ENCODE results near the gene ISL2.

The ISL2 gene

GRCh38 chr15:76343313-76343996 is 6.9 kb downstream of the ISL2 start:
- DNase-seq, result no peak

- DNase-seq, result no peak
Measured at GRCh38 chr15:76344893-76345582, 8.5 kb downstream of the ISL2 start.

DNA sequence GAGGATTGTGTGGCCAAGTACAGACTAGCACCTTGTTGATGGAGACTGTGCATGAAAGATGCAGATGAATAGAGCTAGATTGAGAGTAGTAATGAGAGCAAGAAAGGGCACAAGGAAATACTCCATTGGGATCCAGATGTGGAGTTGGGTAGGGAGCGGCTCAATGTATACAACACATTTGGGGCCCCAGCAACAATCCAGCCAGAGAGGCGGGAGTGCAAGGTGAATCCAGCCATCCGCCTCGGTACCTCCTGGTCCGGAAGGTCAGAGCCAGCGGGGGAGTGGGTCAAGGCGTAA is 9.0 kb downstream of the ISL2 start:
- no peak for DNase-seq

DNA sequence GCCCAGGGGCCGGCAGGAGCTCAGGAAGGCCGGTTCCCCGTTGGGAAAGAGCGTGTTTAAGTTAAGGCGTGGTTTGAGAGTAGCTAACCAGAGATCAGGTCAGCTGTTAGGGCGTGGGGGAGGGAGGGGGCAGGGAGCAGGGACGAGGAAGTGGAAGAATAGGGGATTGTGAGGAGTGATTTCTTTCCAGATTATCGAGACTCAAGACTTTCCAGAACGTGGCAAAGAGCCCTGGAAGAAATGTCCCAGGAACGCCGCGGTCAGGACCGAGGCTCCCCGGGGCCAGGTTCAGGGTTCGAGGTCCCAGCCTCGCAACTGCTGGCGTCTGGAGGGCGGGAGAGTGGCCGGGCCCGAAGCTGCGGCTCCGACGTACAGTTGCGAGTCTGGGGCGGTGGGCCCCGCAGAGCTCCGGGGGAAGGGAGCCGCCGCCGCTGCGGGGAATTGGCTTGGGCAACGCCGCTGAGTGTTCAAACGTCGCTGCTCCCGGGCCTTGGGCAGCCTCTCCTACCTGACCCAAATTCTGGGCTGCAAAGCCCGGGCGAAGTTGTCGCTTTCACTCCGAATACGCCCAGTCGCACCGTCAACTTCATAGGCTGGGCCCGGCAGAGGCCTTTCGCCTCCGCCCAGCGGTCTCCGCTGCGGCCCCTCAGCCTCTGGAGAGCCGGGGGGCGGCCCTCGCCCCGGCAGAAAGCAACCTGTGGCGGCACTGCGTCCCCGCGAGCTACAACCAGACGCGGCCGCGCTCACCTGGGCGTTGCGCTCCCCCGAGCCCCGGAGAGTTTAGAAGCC is 9.5 kb downstream of the ISL2 start:
- peak; percentile 51 for DNase-seq

- peak; percentile 61 for DNase-seq
Measured at GRCh38 chr15:76346669-76347481, 10.3 kb downstream of the ISL2 start.

DNA sequence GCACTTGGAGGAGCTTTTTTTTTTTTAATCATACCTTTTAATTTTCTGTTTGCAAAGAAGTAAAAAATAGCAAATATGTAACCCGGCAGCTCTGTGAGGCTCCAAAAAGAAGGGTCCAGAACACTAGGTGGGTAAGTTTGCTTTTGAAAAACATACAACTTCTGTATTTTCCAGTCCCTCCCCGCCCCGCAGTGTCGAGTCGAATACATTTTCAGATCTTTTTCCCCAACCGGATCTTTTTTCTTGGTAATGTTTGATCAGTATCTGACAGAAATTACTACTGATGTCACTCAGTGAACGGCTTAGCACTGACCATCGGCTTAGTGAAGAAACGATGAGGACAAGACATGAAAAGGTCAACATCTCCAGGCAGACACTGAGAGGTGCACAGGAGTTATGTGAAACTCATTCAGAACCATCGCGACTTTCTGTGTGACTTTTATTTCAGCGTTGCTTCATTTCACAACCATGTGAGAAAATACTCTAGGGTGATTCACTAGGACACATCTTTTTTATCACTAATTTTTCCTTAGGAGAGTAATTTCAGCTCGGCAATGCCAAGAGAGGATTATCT is 11.0 kb downstream of the ISL2 start:
- no peak for DNase-seq

DNA sequence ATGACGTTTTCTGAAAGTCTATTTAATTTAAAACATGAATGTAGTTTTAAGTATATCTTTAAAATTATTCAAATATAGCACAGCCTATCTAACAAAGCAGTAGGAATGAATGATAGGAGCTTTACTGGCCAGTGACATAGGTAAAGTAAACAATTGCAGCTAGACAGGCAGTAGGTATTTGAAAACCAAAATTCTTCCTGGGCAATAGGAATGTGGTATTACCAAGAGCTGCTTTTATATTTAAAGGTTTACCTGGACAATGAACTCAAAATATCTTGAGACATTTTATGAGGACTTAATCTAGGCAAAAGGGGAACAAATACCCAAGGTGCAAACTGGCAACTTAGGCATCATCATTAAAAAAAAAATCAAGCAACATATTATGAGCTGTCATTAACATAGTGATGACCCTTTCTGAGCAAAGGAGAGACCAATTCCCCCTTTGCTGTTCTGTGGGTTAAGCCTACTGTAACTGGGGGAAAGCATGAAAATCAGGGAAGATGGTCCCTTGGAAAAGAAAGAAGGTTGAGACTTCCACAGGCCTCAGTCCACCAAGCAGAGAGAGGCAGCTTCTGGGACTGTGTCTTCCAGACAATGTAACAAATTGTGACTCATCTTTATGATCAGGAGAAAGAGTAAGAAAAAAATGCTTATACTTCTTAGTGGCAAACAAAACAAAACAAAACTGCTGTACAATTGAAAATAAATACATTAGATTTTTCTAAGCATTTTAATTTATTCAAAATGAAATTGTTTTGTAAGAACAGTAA is 12.9 kb downstream of the ISL2 start:
- DNase-seq, result peak; percentile 20

- no peak for DNase-seq
Measured at GRCh38 chr15:76353023-76353577, 16.5 kb downstream of the ISL2 start.

DNA sequence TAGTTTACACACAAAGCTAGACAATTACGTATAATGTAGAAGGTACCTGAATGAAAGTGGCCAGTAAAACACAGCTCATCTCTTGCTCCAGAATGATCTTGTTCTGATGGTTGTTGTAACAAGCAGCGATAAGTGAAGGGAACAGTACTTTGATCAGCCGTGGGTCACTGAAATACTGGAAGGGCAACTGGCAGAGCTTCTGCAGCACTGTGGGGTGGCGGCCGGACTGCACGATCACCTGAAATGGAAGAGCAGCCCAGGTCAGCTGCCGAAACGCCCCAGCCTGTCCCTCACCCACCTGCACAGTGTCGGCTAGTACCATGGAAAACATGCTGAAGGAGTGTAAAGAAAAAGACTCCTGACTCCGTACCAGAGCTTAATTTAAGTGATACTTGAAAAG is 17.3 kb downstream of the ISL2 start:
- no peak for DNase-seq

- DNase-seq, result no peak
Measured at GRCh38 chr15:76354823-76355440, 18.4 kb downstream of the ISL2 start.

- DNase-seq, result no peak
Measured at GRCh38 chr15:76358453-76358852, 21.9 kb downstream of the ISL2 start.

DNA sequence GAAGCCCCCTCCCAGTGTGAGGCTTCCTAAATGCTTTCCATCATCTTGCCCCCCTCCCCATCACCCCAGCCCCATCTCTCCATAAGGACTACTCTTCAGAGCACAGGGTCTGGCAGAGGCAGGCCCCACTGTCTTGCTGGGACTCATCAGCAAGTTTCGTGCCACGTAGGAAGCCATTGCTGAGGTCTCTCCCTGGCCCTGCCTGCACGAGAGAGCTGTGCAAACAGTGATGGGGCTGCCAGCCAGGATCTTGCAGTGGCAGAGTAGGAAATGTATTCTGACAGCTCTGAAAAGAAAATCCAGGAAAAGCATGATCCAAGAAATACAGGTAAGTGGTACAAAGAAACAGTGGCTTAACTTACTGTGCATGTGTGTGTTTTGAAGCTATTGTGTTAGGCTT is 22.6 kb downstream of the ISL2 start:
- no peak for DNase-seq

DNA sequence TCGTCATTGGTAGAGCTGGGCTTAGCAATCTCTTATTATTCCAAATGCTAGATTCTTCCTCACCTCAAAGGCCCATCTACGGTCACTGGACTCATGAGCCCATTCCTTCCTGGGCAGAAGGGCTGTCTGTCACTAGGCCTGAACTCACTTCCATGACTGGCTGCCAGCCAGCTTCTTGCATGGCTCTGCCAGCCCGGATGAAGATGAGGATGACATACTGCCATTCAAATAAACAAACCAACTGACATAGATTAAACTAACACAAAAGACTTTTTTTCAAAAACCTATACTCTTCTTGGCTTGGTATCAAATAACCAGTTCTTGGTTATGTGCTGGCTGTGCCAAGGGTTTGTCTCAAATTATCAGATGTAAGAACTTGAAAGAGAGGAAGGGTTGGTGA is 23.8 kb downstream of the ISL2 start:
- DNase-seq, result no peak

GRCh38 chr15:76363251-76363650 is 26.7 kb downstream of the ISL2 start:
- no peak for DNase-seq

DNA sequence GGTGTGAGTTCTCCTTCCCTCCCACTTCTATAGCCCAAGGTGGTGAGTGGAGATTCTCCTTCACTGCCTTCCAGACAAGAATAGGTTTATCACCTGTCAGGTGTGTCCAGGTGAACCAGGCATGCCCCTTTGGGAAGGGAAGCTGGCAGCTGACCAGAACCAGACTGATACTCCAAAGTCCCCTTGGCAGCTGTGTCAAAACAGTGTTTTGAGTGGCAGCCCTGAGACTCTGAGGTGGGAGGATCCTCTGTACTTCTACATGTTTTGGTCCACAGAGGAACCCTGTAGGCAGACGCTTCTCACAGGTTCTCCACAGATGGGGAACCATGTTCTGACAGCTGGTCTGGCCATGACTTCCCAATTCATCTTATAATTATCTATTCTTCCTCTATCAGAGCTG is 30.1 kb downstream of the ISL2 start:
- no peak for DNase-seq

GRCh38 chr15:76368122-76368621 is 31.6 kb downstream of the ISL2 start:
- DNase-seq, result no peak

DNA sequence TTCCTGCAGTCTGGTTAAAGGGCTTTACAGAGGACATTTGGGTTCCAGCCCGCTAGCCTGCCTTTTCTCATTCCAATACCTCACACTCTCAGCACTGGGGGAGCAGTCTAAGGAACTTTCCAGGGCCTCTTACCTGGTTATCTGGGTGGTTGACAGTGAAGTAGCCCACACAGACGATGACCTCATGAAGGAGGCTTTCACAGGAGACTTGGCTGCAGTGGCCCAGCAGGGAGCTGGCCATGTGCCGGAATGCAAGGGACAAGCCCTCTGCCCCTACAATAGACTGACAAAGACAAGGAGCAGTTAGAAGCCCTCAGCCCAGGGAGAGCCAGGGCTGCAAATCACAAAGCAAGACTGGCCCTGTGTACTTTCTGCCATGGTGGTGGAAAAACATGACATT is 39.5 kb downstream of the ISL2 start:
- no peak for DNase-seq

DNA sequence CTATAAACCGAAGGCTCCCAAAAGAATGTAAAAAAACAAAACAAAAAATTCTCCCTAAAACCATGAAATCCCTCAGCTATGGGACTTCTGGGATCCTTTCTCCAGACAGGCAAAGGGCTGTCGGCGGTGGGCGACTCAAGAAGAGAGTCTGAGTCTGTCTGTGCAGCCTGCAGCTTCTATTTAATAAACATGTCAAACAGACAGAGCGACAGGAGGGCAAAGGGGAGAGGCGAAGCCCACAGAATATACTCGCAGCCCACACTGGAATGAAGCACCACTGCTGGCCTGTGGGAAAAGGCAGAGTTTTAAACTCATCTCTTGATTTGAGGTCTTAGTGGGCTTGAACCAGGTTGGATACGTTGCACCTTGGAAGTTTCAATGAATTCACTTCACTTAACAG is 40.2 kb downstream of the ISL2 start:
- no peak for DNase-seq

DNA sequence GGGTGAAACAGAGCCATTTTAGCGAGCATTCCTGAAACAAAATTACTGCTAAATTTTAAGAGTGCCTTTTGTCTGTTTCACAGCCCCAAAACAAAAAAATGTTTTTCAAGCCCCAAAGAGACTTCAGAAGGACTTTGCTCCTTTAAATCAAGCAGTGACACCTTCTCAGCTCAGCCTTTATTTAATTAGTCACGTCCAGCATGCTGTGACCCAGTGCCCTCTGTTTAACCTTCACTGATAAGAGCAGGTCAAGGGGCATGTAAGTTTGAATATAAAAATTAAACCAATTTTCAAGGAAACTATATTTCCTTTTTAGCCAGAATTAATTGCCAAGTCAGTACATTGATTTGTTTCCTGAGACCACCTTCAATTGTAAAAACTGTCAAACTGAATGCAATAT is 40.6 kb downstream of the ISL2 start:
- DNase-seq, result no peak

- DNase-seq, result no peak
Measured at GRCh38 chr15:76377751-76378150, 41.2 kb downstream of the ISL2 start.

DNA sequence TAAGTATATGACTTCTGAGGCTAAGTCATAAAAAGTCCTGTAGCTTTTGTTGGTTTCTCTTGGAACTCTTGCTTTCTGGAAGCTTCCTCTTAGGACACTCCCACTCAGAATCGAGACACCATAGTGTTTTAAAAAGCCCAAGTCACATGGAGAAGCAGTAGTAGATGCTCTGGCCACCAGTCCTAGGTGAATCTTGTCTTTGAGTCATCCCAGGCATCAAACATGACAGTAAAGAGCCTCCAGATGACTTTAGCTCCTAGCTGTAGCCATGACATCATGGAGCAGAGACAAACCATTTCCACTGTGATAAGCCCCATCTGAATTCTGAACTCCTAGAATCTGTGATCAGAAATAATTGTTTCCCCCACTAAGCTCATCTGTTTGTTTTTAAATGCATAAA is 42.1 kb downstream of the ISL2 start:
- DNase-seq, result no peak

Measured in HCEC 1CT (cell line).